GM12878 (cell line): ENCODE data around the gene WDR17. TPM values are rescaled to one million over a fixed set of nuclear protein-coding genes. Genes with fewer than 3 reads are reported as not detected.

Experiments used
- BCL11A ChIP-seq: IDR thresholded peaks from 2 replicates; pipeline ENCODE4 v1.6.1; 2011; ENCODE audit warnings: low read depth, low read length
- CBX3 ChIP-seq: fragments of 200-600 bp; sonication (generic); IDR thresholded peaks from 2 replicates; pipeline ENCODE4 v1.6.1; 2016; ENCODE audit warnings: low read depth, borderline replicate concordance
- EGR1 ChIP-seq, 2 experiments: IDR thresholded peaks; 1 replicate in 1 of 2; 2 replicates in 1 of 2; pipeline ENCODE4 v1.6.1; 2011 to 2012; ENCODE audit warnings: low read depth in 2 of 2, low read length in 2 of 2, borderline replicate concordance in 1 of 2, mild to moderate bottlenecking in 1 of 2, moderate library complexity in 1 of 2
- HDGF ChIP-seq: fragments of 450-650 bp; IDR thresholded peaks from 2 replicates; pipeline ENCODE4 v1.6.1; 2016; ENCODE audit warnings: antibody characterized with exemption
- KDM1A ChIP-seq: fragments of 200-600 bp; sonication (generic); IDR thresholded peaks from 2 replicates; pipeline ENCODE4 v1.6.1; 2016; ENCODE audit warnings: borderline replicate concordance
- MTA3 ChIP-seq: IDR thresholded peaks from 2 replicates; pipeline ENCODE4 v1.6.1; 2012; ENCODE audit warnings: low read length, inconsistent platforms, borderline replicate concordance
- NFYA ChIP-seq: IDR thresholded peaks from 2 replicates; pipeline ENCODE4 v1.6.1; 2011; ENCODE audit warnings: low read depth, mild to moderate bottlenecking, low read length, improper control_type of control experiment, borderline replicate concordance
- POLR2A ChIP-seq: IDR thresholded peaks from 2 replicates; pipeline ENCODE4 v1.6.1; 2011; ENCODE audit warnings: low read depth, mild to moderate bottlenecking, low read length
- RFX5 ChIP-seq: IDR thresholded peaks from 2 replicates; pipeline ENCODE4 v1.6.1; 2011; ENCODE audit warnings: low read depth, low read length, improper control_type of control experiment
- SIX5 ChIP-seq: IDR thresholded peaks from 2 replicates; pipeline ENCODE4 v1.6.1; 2011; ENCODE audit warnings: mild to moderate bottlenecking, low read depth, low read length, moderate library complexity; ENCODE audit not compliant: severe bottlenecking
- YY1 ChIP-seq: IDR thresholded peaks from 2 replicates; pipeline ENCODE4 v1.6.1; 2011; ENCODE audit warnings: low read depth, mild to moderate bottlenecking, low read length
- ZNF384 ChIP-seq: IDR thresholded peaks from 2 replicates; pipeline ENCODE4 v1.6.1; 2012; ENCODE audit warnings: low read depth, mild to moderate bottlenecking, low read length, improper control_type of control experiment, borderline replicate concordance
- polyA plus RNA-seq, 11 experiments: library from polyadenylated mRNA; depleted of rRNA in 4 of 11; unstranded in 6 of 11; stranded (reverse) in 5 of 11; fragments of >200 nt; fragmentation: Nextera tagmentation in 4 of 11; fragmentation: Illumina TruSeq in 1 of 11; extraction: Ambion mirVana in 4 of 11; extraction: Trizol in 1 of 11; gene quantifications; 1 replicate in 1 of 11; 2 replicates in 10 of 11; pipeline versions ENCODE4 v1.2.1 to v1.2.3, GENCODE V29; 2011 to 2016; ENCODE audit warnings: inconsistent platforms in 2 of 11, missing spikeins in 2 of 11, low read depth in 1 of 11
- total RNA-seq, 4 experiments: library from RNA; depleted of rRNA in 3 of 4; stranded (reverse); fragments of >200 nt in 3 of 4; fragmentation: Illumina TruSeq in 1 of 4; extraction: Trizol in 1 of 4; gene quantifications; 2 replicates each; pipeline versions ENCODE4 v1.2.1 to v1.2.3, GENCODE V29; 2013 to 2021
- TF ChIP-seq, protein P1 (sequence below): IDR thresholded peaks from 2 replicates; pipeline ENCODE4 v1.6.1; 2012; ENCODE audit warnings: low read depth, low read length, improper control_type of control experiment
- TF ChIP-seq, protein P2 (sequence below): fragments of 450-650 bp; IDR thresholded peaks from 2 replicates; pipeline ENCODE4 v1.6.1; 2018; ENCODE audit warnings: mild to moderate bottlenecking, low read depth, moderate library complexity; ENCODE audit not compliant: partially characterized antibody
- TF ChIP-seq, protein P3 (sequence below): IDR thresholded peaks from 2 replicates; pipeline ENCODE4 v1.6.1; 2011; ENCODE audit warnings: low read depth, low read length, improper control_type of control experiment, borderline replicate concordance
- TF ChIP-seq, protein P4 (sequence below): fragments of 450-650 bp; IDR thresholded peaks from 2 replicates; pipeline ENCODE4 v1.6.1; 2017; ENCODE audit warnings: borderline replicate concordance
- TF ChIP-seq, protein P5 (sequence below): fragments of 450-650 bp; IDR thresholded peaks from 2 replicates; pipeline ENCODE4 v1.6.1; 2017; ENCODE audit warnings: mild to moderate bottlenecking, moderate library complexity
- TF ChIP-seq, protein P6 (sequence below): fragments of 450-650 bp; IDR thresholded peaks from 2 replicates; pipeline ENCODE4 v1.6.1; 2016; ENCODE audit warnings: mild to moderate bottlenecking

Gene WDR17
- total and polyA plus RNA-seq, 10 of the 15 experiments (the other 5 are each of a cell fraction or from before 2014, with no cell fraction given), result 0.43 to 3.8 (median 2.8) TPM

GRCh38 chr4:176065435-176066291 is at the start of gene WDR17 (continued):
- TF ChIP-seq CBX3, result no peak
- TF ChIP-seq, protein P1, sequence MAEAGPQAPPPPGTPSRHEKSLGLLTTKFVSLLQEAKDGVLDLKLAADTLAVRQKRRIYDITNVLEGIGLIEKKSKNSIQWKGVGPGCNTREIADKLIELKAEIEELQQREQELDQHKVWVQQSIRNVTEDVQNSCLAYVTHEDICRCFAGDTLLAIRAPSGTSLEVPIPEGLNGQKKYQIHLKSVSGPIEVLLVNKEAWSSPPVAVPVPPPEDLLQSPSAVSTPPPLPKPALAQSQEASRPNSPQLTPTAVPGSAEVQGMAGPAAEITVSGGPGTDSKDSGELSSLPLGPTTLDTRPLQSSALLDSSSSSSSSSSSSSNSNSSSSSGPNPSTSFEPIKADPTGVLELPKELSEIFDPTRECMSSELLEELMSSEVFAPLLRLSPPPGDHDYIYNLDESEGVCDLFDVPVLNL, result no peak
- TF ChIP-seq, protein P2, sequence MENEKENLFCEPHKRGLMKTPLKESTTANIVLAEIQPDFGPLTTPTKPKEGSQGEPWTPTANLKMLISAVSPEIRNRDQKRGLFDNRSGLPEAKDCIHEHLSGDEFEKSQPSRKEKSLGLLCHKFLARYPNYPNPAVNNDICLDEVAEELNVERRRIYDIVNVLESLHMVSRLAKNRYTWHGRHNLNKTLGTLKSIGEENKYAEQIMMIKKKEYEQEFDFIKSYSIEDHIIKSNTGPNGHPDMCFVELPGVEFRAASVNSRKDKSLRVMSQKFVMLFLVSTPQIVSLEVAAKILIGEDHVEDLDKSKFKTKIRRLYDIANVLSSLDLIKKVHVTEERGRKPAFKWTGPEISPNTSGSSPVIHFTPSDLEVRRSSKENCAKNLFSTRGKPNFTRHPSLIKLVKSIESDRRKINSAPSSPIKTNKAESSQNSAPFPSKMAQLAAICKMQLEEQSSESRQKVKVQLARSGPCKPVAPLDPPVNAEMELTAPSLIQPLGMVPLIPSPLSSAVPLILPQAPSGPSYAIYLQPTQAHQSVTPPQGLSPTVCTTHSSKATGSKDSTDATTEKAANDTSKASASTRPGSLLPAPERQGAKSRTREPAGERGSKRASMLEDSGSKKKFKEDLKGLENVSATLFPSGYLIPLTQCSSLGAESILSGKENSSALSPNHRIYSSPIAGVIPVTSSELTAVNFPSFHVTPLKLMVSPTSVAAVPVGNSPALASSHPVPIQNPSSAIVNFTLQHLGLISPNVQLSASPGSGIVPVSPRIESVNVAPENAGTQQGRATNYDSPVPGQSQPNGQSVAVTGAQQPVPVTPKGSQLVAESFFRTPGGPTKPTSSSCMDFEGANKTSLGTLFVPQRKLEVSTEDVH, result no peak
- no peak for TF ChIP-seq POLR2A
- no peak for TF ChIP-seq ZNF384
- TF ChIP-seq EGR1 (IDR thresholded peaks at IDR 0.05; ENCODE audit: borderline replicate concordance in 1 of 2, low read depth in 2 of 2, low read length in 2 of 2), result no peak
- TF ChIP-seq KDM1A, result no peak
- TF ChIP-seq BCL11A, result no peak
- no peak for TF ChIP-seq MTA3
- TF ChIP-seq SIX5, result no peak
- TF ChIP-seq, protein P3, sequence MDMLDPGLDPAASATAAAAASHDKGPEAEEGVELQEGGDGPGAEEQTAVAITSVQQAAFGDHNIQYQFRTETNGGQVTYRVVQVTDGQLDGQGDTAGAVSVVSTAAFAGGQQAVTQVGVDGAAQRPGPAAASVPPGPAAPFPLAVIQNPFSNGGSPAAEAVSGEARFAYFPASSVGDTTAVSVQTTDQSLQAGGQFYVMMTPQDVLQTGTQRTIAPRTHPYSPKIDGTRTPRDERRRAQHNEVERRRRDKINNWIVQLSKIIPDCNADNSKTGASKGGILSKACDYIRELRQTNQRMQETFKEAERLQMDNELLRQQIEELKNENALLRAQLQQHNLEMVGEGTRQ, result peak; percentile 79
- TF ChIP-seq HDGF, result no peak
- no peak for TF ChIP-seq RFX5
- TF ChIP-seq, protein P4, sequence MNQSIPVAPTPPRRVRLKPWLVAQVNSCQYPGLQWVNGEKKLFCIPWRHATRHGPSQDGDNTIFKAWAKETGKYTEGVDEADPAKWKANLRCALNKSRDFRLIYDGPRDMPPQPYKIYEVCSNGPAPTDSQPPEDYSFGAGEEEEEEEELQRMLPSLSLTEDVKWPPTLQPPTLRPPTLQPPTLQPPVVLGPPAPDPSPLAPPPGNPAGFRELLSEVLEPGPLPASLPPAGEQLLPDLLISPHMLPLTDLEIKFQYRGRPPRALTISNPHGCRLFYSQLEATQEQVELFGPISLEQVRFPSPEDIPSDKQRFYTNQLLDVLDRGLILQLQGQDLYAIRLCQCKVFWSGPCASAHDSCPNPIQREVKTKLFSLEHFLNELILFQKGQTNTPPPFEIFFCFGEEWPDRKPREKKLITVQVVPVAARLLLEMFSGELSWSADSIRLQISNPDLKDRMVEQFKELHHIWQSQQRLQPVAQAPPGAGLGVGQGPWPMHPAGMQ, result no peak
- TF ChIP-seq YY1, result no peak
- TF ChIP-seq, protein P5, sequence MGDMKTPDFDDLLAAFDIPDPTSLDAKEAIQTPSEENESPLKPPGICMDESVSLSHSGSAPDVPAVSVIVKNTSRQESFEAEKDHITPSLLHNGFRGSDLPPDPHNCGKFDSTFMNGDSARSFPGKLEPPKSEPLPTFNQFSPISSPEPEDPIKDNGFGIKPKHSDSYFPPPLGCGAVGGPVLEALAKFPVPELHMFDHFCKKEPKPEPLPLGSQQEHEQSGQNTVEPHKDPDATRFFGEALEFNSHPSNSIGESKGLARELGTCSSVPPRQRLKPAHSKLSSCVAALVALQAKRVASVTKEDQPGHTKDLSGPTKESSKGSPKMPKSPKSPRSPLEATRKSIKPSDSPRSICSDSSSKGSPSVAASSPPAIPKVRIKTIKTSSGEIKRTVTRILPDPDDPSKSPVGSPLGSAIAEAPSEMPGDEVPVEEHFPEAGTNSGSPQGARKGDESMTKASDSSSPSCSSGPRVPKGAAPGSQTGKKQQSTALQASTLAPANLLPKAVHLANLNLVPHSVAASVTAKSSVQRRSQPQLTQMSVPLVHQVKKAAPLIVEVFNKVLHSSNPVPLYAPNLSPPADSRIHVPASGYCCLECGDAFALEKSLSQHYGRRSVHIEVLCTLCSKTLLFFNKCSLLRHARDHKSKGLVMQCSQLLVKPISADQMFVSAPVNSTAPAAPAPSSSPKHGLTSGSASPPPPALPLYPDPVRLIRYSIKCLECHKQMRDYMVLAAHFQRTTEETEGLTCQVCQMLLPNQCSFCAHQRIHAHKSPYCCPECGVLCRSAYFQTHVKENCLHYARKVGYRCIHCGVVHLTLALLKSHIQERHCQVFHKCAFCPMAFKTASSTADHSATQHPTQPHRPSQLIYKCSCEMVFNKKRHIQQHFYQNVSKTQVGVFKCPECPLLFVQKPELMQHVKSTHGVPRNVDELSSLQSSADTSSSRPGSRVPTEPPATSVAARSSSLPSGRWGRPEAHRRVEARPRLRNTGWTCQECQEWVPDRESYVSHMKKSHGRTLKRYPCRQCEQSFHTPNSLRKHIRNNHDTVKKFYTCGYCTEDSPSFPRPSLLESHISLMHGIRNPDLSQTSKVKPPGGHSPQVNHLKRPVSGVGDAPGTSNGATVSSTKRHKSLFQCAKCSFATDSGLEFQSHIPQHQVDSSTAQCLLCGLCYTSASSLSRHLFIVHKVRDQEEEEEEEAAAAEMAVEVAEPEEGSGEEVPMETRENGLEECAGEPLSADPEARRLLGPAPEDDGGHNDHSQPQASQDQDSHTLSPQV, result no peak
- TF ChIP-seq NFYA, result no peak
- TF ChIP-seq, protein P6, sequence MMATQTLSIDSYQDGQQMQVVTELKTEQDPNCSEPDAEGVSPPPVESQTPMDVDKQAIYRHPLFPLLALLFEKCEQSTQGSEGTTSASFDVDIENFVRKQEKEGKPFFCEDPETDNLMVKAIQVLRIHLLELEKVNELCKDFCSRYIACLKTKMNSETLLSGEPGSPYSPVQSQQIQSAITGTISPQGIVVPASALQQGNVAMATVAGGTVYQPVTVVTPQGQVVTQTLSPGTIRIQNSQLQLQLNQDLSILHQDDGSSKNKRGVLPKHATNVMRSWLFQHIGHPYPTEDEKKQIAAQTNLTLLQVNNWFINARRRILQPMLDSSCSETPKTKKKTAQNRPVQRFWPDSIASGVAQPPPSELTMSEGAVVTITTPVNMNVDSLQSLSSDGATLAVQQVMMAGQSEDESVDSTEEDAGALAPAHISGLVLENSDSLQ, result no peak
